HEK293T (cell line): Measurements from ENCODE around the gene DLG5.

Experiments used
- PKNOX1 ChIP-seq: fragments of 450-650 bp; IDR thresholded peaks from 2 replicates; pipeline ENCODE4 v1.6.1; 2016
- SP1 ChIP-seq: fragments of 450-650 bp; IDR thresholded peaks from 2 replicates; pipeline ENCODE4 v1.6.1; 2017
- SUZ12 ChIP-seq: fragments of 450-650 bp; IDR thresholded peaks from 2 replicates; pipeline ENCODE4 v1.6.1; 2016; ENCODE audit warnings: mild to moderate bottlenecking
- TARDBP ChIP-seq: fragments of 450-650 bp; IDR thresholded peaks from 2 replicates; pipeline ENCODE4 v1.6.1; 2016

GRCh38 chr10:77894058-77894457, 32.5 kb downstream of the DLG5 start:
- no peak for TF ChIP-seq TARDBP
- no peak for TF ChIP-seq SUZ12
- no peak for TF ChIP-seq SP1
- TF ChIP-seq PKNOX1 = no peak
